Kidney tubule cell (primary cell): ENCODE data around the gene ANAPC5.

Source experiments
- DNase-seq: peaks from one replicate; pipeline ENCODE4 v3.0.0-alpha.2; 2018; ENCODE audit warnings: low spot score

Gene ANAPC5

GRCh38 chr12:121365416-121366062 lies 13.3 kb upstream of the ANAPC5 start:
- peak; percentile 23 for DNase-seq

- DNase-seq, result no peak
Measured at GRCh38 chr12:121364683-121365121, 12.5 kb upstream of the ANAPC5 start.

GRCh38 chr12:121358073-121358472 lies 5.9 kb upstream of the ANAPC5 start:
- no peak for DNase-seq

DNA sequence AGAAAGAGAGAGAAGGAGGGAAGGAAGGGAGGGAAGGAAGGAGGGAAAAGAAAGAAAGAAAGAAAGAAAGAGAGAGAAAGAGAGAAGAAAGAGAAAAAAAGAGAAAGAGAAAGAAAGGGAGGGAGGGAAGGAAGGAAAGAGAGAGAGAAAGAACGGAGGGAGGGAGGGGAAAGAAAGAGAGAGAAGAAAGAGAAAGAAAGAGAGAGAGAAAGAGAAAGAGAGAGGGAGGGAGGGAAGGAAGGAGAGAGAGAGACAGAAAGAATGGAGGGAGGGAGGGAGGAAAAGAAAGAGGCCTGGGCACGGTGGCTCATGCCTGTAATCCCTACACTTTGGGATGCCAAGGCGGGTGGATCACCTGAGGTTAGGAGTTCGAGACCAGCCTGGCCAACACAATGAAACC lies 5.1 kb upstream of the ANAPC5 start:
- DNase-seq, result no peak

- DNase-seq, result no peak
Measured at GRCh38 chr12:121356657-121357056, 4.4 kb upstream of the ANAPC5 start.

DNA sequence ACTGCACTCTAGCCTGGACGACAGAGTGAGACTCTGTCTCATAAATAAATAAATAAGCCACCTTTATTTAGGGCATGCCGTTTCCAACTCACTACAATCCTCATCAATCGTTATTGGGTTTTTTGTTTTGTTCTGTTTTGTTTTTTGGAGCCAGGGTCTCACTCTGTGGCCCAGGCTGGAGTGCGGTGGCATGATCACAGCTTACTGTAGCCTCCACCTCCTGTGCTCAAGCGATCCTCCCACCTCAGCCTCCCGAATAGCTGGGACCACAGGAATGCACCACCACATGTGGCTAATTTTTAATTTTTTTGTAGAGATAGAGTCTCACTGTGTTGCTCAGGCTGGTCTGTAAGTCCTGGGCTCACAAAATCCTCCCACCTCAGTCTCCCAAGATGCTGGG lies 3.6 kb upstream of the ANAPC5 start:
- DNase-seq, result no peak

GRCh38 chr12:121352682-121353018 lies 439 bp upstream of the ANAPC5 start:
- no peak for DNase-seq

GRCh38 chr12:121346747-121347146 lies 5.5 kb downstream of the ANAPC5 start:
- DNase-seq, result no peak

- no peak for DNase-seq
Measured at GRCh38 chr12:121345151-121345815, 6.9 kb downstream of the ANAPC5 start.

DNA sequence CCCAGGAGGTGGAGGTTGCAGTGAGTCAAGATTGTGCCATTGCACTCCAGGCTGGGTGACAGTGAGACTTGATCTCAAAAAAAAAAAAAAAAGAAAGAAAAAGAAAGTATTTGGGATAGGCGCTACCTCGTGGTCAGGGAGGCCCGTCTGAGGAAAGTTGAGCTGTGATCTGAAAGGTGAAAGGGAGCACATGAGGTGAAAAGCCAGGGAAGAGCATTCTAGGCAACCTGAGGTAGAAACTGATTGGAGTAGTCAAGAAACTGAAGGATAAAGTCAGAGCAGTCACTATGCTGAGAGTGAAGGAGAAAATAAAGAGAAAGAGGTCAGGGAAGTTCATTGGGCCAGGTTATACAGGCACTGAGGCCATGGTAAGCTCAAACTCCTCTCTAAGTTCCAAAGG lies 7.7 kb downstream of the ANAPC5 start:
- DNase-seq, result no peak

DNA sequence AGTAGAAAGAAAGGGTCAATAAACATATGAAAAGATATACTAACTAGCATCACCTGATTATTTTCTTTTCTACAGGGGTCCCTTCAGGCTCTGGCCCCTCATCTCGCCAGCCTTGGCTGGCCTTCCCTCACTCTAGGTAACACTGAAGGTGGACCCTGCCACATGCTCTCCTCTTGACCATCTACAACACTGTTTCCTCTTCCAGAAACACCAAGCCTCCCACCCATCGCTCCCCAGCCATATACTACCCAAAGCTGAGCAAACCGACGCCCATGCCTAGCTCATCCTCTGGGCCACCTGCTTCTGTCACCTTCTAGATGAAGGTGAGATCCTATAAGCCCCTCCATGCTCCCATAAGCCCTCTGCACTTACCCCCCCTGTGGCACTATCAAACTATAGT lies 14.8 kb downstream of the ANAPC5 start:
- no peak for DNase-seq

GRCh38 chr12:121334513-121335343 lies 17.5 kb downstream of the ANAPC5 start:
- DNase-seq, result peak; percentile 72

GRCh38 chr12:121333747-121334146 lies 18.5 kb downstream of the ANAPC5 start:
- DNase-seq, result no peak

DNA sequence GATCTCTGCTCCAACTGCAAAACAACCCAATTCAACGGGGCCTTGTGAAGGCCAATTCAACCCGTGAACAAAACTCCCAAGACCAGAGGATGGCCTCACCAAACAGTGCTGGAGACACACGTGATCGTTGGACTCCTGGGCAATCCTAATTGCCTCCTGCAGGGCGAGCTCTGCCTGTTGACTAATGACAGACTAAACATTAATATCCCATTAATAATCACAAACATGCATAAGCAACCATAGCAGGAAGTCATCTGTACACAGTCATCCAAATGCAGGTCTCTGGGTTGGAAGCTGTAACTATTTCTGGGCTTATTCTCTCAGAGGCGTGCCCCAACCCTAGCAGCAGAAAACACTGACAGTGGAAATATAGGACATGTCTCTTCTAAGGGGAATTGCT lies 21.0 kb downstream of the ANAPC5 start:
- DNase-seq, result no peak

- DNase-seq, result peak; percentile 20
Measured at GRCh38 chr12:121330692-121331091, 21.5 kb downstream of the ANAPC5 start.

DNA sequence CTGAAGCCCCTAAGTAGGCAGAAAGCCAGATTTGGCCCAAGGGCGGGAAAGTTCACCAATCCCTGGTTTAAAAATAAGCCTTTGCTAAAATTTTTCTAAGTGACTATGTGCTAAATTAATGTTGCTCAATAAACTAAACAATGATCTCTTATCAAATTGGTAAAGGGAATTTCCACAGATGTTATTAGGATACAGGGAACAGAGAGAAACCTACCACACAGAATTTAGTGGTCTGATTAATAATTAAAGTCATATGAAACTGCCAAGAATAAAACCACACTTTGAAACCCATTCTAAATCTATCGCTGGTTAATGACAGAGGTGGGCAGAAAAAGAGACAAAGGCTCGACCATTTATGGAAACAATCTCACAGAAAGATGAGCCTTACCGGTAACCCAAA lies 22.0 kb downstream of the ANAPC5 start:
- DNase-seq, result no peak

DNA sequence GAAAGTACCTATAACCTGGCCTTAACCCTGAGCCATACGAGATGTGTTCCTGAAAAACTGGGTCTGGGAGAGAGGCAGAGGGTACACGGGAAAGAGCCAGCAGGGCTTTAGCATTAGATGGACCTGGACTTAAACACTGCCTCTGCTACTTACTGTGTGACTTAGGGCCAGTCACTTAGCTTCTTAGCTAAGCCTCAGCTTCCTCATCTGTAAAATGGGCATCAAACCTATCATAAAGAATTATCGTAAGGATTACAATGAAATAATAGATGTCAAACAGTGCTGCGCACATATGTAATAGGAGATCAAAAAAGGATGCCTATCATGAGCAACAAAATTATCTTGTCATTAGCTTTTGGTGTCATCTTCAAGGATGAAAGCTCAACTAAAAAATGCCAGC lies 23.6 kb downstream of the ANAPC5 start:
- no peak for DNase-seq

DNA sequence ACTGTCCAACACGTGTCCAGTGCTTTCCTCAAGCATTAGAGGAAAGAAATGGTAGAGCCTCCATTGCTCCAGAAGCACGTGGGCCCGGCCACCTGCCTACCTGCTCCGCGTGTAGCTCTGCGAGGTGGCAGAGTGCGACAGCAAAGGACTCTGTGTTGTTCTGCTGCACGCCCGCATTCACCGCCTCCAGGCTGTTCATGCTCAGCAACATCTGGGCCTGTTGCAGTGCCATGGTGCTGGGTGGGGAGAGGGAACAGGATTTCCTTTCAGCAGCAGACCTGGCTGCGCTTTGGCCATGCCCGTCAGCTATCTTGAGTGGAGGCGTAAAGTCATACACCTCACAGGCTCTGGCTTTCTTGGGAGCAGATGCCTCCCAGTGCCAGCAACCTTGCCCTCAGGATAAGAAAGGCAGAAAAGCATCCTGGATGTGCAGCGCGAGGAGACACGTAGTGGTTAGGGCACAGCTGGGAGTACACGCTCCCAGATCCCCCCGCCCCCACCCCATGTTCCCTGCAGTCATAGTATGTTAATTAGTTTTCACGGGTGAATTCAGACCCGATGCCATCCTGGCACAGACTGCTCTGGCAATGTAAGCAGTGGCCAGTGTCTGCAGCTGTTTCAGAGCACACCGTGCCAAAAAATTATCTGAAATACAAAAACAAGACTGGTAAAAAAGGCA lies 25.1 kb downstream of the ANAPC5 start:
- no peak for DNase-seq

GRCh38 chr12:121325922-121326396 lies 26.3 kb downstream of the ANAPC5 start:
- no peak for DNase-seq

GRCh38 chr12:121323908-121324307 lies 28.3 kb downstream of the ANAPC5 start:
- DNase-seq, result no peak

DNA sequence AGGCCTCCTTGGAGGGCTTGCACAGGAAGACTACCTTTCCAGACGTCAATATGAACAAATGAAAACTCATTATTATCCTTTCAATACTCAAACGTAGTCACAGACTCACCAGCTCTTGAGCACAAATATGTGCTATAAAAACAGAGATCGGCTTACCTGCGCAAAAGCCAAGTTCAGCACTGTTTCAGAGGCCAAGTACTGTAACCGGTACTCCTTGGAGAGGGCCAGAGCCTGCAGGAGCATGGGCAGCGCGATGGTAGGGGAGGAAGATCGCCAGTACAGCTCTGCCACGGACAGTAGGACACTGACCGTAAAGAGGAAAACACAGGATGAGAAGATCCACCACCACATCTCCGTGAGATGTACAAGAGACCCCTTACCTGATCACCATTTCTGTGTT lies 34.1 kb downstream of the ANAPC5 start:
- DNase-seq, result no peak

GRCh38 chr12:121314431-121314830 lies 37.8 kb downstream of the ANAPC5 start:
- DNase-seq, result no peak
